GM21619 (cell line): Measurements from ENCODE around the gene GNAL.
A peak's percentile ranks its signal among the peaks of the same experiment; 100 is the strongest.

Source experiments
- ATAC-seq: cut with Tn5 transposase; IDR thresholded peaks from one replicate; pipeline ENCODE4 v1.9.1; 2021; ENCODE audit not compliant: unreplicated experiment

GNAL gene

DNA sequence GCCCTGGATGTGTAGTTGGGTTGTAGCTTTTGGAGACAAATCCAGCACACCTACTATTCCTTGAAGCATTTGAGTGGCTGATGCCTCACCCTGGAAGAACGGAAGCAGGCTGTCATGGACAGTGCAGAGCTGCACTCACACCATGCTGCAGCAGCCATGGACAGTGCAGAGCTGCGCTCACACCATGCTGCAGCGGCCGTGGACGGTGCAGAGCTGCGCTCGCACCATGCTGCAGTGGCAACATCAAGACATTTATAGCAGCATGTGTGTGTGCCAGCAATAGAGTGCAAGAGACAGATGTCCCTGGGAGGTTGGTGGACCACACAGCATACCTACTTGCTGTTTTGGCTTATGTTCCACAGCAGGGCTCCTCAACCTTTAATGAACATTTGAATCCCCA is 30.6 kb downstream of the GNAL start:
- no peak for ATAC-seq

DNA sequence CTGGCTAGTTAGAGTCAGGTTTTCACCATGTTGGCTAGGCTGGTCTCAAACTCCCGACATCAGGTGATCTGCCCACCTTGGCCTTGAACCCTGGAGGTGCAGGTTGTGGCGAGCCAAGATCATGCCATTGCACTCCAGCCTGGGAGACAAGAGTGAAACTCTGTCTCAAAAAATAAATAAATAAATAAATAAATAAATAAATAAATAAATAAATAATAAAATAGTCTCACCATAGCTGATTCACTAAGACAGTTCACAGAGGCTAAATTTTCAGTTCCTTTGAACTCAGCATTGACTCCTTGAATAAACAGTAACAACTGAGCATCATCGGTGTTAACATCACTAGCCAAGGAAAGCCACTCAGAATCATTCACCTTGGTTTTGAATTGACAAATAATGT is 32.7 kb downstream of the GNAL start:
- ATAC-seq, result no peak

GRCh38 chr18:11724781-11725180 is 35.7 kb downstream of the GNAL start:
- ATAC-seq, result no peak

DNA sequence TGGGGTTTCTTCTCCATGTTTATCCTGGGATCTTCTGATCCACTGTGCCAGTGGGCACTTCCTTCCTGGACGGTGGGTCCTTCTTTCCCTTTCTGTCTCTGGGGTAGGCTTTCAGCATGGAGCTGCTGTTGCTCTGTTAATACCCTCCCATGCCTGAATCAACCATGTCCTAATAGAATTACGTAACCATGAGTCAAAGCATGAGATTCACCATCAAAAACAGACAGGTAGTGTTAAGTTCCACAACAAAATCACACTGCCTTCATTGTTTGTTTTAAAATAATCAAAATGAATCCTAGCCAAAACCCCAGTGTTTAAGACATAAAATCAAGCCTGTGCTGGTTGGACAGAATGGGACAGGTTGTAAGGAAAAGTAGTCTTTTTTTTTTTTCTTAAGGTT is 37.5 kb downstream of the GNAL start:
- no peak for ATAC-seq

DNA sequence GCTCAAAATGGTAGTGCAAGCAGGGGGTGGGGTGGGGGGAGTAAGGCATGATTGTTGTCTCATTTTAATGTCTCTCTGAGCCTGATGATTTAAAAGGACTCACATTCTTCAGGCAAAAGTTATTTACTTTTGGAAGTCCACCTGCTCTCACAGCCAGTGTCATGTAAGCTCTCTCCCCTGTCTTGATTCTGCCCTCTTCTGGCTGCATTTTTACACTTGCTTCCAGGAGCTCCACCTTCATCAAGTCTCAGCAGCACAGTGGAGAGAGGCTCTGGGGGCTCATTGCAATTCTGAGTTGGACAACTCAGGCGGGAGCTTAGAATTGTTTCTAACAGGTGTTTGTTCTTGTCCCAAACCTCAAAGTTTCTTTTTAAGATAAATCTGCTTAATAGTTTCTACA is 39.2 kb downstream of the GNAL start:
- no peak for ATAC-seq

DNA sequence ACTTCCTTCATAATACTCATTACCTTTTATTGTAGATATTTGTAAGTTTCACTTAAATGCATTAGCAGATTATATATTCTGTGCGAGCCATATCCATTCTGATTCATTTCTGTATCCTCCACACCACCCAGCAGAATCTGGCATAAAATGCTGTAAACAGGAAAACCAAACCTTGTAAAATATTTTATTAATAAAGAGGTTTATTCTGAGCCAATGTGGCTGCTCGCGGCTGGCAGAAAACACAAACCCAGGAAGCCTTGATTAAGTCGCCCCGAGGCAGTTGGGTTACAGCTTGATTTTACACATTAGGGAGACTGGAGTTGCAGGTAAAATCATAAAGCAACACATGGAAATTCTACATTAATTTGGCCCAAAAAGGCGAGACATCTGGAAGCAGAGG is 40.5 kb downstream of the GNAL start:
- no peak for ATAC-seq

GRCh38 chr18:11733031-11733430 is 44.0 kb downstream of the GNAL start:
- ATAC-seq, result no peak

- no peak for ATAC-seq
These were observed 47.6 kb downstream of the GNAL start for GRCh38 chr18:11736656-11737055.

GRCh38 chr18:11739893-11740292 is 50.8 kb downstream of the GNAL start:
- ATAC-seq, result no peak

DNA sequence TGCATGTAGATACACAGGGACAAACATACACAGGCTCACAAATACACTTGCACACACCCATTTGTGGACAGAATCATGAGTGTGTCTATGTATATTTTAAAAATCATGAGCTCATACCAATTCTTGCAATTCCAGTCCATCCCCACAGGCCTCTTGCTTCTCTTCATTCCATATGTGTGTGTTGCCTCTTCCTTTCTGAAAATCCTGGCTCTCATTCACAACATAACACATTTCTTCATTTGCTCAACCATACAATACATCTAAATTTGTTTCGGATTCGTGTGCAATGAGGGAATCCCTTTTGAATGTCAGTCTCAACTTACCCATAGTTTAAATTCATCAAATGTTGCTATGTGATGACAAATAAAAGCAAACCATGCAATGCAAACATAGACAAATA is 51.4 kb downstream of the GNAL start:
- no peak for ATAC-seq

DNA sequence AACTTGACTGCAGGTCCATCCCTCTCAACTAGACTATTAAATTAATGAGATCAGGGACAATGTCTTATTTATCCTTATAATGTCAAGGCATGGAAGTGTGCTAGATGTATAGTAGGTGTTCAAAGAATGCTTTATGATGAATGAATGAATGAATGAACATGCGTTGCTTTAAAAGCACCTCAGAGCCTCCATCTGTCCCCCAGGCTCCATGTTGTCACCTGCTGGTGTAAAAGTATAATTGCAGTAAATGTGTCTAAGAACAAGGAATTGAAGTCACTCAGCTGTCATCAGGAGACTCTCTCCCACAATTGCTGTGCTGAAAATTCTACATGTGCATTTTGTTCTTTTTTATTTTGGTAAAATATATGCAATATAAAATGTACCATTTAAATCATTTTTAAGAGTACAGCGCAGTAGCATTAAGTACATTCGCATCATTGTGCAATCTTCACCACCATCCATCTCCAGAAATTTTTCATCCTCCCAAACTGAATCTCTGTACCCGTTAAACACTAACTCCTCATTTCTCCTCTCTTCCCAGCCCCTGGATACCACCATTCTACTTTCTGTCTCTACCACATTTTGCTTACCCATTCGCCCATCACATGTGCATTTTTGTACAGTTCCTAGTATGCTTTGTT is 52.6 kb downstream of the GNAL start:
- no peak for ATAC-seq

DNA sequence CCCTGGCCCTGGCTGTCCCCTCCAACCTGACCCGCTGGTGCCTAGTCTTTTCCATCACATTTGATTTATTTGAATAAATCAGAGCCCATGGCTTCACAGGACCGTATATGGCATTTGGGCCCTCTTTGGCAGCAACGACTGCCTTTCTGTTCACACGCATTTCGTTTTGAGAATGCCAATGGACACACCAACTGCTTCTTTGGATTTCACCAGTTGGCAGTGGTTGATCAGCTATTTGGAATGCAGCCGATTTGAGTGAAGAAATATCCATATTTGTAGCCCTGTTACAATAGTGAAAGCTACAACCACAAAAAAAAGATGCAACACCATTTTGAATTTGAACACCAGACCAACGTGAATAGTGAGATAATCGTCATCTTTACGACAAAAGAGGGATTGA is 56.5 kb downstream of the GNAL start:
- ATAC-seq, result no peak

- ATAC-seq, result no peak
These were observed 58.2 kb downstream of the GNAL start for GRCh38 chr18:11747286-11747685.

GRCh38 chr18:11747731-11748130 is 58.7 kb downstream of the GNAL start:
- ATAC-seq, result no peak

- ATAC-seq, result no peak
These were observed 60.2 kb downstream of the GNAL start for GRCh38 chr18:11749305-11749704.

- no peak for ATAC-seq
These were observed 61.1 kb downstream of the GNAL start for GRCh38 chr18:11750171-11750570.

- ATAC-seq, result no peak
These were observed 61.7 kb downstream of the GNAL start for GRCh38 chr18:11750581-11751310.

DNA sequence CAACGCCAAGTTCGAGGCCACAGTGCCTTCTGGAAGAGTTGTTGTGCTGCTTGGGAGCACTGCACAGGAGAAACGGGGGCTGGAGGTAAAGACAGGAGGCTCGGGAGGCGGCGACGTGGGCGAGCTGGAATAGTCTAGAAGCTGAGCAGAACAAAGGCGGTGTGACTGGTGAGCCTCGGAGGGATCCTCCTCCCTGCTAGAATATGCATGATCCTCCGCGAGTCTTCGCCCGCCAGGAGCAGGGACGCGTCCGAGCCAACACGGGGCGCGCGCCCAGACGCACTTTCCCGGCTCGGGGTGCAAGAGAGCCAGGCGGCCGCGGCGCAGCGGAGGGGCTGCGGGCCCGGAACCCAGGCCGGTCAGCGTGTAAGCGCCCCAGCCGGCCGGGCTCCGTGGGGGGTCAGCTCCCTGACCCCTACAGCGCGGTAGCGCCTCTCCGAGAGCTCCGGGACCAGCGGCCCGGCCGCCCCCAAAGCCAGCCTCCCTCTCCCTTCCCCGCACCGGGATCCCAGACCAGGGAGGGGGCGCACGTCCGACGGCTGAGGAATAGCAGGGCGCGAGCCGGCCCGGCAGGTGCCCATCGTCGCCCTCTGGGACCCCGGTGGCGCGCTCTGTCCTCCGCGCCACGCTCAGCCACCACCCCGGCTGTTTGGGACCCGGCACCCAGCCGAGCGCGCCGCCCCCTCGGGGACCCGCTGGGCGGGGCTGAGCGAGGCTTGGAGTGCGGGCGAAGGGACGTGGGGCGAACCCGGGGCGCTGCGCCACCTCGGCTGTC is 62.5 kb downstream of the GNAL start:
- ATAC-seq, result no peak

DNA sequence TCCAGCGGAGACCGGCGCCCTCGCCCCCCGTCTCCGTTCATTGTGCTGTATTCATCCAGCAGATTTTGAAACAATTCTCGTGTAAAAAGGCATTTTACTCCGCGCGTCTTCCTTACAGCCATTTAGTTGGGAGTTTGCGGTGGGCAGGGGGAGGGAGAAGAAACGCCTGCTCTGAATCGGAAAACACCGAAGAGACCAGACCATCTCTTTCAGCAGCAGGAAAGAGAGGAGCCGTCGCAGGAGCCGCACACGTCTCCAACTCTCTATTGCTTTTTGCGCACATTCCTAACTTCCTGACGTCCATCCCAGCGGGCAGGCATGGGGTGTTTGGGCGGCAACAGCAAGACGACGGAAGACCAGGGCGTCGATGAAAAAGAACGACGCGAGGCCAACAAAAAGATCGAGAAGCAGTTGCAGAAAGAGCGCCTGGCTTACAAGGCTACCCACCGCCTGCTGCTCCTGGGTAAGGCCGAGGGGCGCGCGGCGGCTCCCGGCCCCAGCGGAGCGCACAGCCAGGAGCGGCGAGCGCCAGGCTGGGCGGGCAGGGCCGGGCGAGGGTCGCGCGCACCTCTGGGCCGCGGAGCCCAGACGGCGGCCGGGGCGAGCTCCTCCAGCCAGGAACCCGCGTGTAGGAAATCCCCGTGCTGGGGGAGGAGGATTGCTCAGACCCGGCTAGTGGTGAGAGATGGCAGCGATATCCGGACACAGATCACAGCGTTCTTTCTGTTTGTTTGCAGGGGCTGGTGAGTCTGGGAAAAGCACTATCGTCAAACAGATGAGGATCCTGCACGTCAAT is 63.2 kb downstream of the GNAL start:
- peak; percentile 56 for ATAC-seq

DNA sequence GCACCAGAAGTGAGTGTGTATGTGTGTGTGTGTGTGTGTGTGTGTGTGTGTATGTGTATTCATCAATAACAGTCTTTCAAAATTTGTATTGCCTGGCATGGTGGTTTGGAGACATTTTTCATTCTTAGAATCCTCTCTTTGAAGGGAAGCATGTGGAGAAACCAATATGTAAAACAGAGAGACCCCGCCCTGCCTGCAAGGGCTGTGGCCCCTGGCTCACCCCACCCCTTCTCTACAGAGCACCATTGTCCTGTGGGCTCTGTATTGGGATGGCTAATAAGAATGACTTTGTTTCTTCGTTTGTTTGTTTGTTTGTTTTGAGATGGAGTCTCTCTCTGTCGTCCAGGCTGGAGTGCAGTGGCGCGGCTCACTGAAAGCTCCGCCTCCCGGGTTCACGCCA is 65.9 kb downstream of the GNAL start:
- ATAC-seq, result no peak

DNA sequence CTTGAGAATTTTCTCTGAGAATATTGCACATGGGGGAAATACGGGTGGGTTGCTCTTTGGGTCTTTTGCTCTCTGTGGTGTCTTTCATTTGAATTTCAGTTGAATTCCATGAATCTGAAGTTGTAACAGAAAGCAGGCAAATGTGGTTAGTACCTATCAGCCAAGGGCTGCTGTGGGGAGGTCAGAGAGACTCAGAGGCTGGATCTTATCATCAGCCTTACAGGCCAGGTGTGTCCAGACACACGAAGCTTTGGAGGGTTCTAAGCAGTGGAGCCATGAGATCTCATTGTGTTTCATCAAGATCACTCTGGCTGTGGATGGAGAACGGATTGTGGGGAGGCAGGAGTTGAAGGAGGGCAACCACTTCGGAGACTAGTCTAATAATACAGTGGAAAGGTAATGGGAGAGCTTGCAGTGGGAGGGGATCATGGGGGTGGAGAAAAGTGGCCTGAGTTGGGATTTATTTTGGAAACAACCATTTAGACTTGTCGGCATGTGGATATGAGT is 68.1 kb downstream of the GNAL start:
- ATAC-seq, result no peak
